Uterus (tissue), 4 donors: ENCODE measurements around the gene CBX2. TPM values are rescaled to one million over a fixed set of nuclear protein-coding genes. Genes with fewer than 3 reads are reported as not detected.
A peak's percentile ranks its signal among the peaks of the same experiment; 100 is the strongest.

Experiments used
- DNase-seq, 2 donors: peaks; one replicate each; pipeline ENCODE4 v3.0.0-alpha.2; 2019 to 2020
- H3K27ac ChIP-seq, 2 donors: fragments of 200-600 bp; sonication (generic); 1 replicate in 1 of 2; 2 replicates in 1 of 2; pipeline ENCODE4 v1.5.1; 2016 to 2018
- H3K27me3 ChIP-seq, 2 donors: fragments of 200-600 bp; sonication (generic); one replicate each; pipeline ENCODE4 v1.5.1; 2018 to 2019; ENCODE audit warnings: control low read depth in 1 of 2
- H3K36me3 ChIP-seq, 2 donors: fragments of 200-600 bp; sonication (generic); one replicate each; pipeline ENCODE4 v1.5.1; 2019; ENCODE audit warnings: control low read depth in 1 of 2
- H3K4me1 ChIP-seq, 2 donors: fragments of 200-600 bp; sonication (generic); one replicate each; pipeline ENCODE4 v1.5.1; 2018 to 2019; ENCODE audit warnings: control low read depth in 1 of 2
- H3K4me3 ChIP-seq, 2 donors: fragments of 200-600 bp; sonication (generic); 1 replicate in 1 of 2; 2 replicates in 1 of 2; pipeline ENCODE4 v1.5.1; 2018 to 2019; ENCODE audit warnings: mild to moderate bottlenecking in 1 of 2
- H3K9me3 ChIP-seq, 2 donors: fragments of 200-600 bp; sonication (generic); one replicate each; pipeline ENCODE4 v1.5.1; 2019; ENCODE audit warnings: control low read depth in 1 of 2
- POLR2A ChIP-seq, 2 donors: fragments of 450-650 bp; IDR thresholded peaks; one replicate each; pipeline ENCODE4 v1.6.1; 2016; ENCODE audit warnings: antibody characterized with exemption in 2 of 2, mild to moderate bottlenecking in 1 of 2, moderate library complexity in 1 of 2
- intact Hi-C: fragments of 100-400 bp; cut with DNase I; formaldehyde crosslinking; loops from one replicate; pipeline ENCODE4 v1.15.1; 2023; ENCODE audit warnings: low total_unique reads
- total RNA-seq, 4 donors: library from RNA; depleted of rRNA in 3 of 4; stranded (reverse); fragments of >200 nt in 3 of 4; gene quantifications; one replicate each; pipeline versions ENCODE4 v1.1.0 to v1.2.4, GENCODE V29; 2014 to 2023
- TF ChIP-seq, protein P1 (sequence below), 4 experiments: fragments of 200-600 bp in 2 of 4; fragments of 450-650 bp in 2 of 4; sonication (generic) in 2 of 4; IDR thresholded peaks; one replicate each; pipeline ENCODE4 v1.5.1; 2016 to 2019; ENCODE audit warnings: antibody characterized with exemption in 4 of 4, mild to moderate bottlenecking in 2 of 4, moderate library complexity in 1 of 4
- donor health status: DM: yes; HTN: yes; CAD: no.

The CBX2 gene
- total RNA-seq, 4 donors from 2014 or later, result 1.0 to 14.9 (median 4.6) TPM; not detected in 1

DNA sequence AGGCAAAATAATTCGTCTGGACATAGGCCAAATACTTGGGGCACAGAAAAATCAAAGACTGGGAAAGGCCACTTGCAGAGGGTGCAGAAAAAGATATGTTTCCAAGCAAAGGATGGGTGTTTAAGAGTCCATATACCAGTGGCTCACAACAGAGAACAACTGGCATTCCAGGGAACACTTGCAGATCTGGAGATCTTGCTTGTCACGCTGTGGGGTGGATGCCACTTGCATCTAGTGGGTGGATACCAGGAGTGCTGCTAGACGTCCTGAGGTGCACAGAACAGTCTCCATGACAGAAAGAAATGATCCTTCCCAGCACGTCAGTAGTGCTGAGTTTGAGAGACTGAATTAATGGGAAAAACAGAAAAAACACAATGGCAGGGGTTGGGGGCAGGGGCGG, 10.5 kb downstream of the CBX2 start:
- intact Hi-C loops, result no loop called here
- Histone ChIP-seq H3K27ac (no peak overlapping the region), H3K36me3 (no peaks in the 10 kb centered on the region), H3K4me1 (peaks cover 7 to 10% of the 10 kb centered on the region in 2 donors), H3K4me3 (no peak overlapping the region), H3K27me3 (peaks cover 39 to 42% of the 10 kb centered on the region in 2 donors), H3K9me3 (no peaks in the 10 kb centered on the region)
- TF ChIP-seq, protein P1, sequence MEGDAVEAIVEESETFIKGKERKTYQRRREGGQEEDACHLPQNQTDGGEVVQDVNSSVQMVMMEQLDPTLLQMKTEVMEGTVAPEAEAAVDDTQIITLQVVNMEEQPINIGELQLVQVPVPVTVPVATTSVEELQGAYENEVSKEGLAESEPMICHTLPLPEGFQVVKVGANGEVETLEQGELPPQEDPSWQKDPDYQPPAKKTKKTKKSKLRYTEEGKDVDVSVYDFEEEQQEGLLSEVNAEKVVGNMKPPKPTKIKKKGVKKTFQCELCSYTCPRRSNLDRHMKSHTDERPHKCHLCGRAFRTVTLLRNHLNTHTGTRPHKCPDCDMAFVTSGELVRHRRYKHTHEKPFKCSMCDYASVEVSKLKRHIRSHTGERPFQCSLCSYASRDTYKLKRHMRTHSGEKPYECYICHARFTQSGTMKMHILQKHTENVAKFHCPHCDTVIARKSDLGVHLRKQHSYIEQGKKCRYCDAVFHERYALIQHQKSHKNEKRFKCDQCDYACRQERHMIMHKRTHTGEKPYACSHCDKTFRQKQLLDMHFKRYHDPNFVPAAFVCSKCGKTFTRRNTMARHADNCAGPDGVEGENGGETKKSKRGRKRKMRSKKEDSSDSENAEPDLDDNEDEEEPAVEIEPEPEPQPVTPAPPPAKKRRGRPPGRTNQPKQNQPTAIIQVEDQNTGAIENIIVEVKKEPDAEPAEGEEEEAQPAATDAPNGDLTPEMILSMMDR (IDR thresholded peaks at IDR 0.05), result no peak
- TF ChIP-seq POLR2A (IDR thresholded peaks at IDR 0.05), result no peak
- DNase-seq, result no peak

DNA sequence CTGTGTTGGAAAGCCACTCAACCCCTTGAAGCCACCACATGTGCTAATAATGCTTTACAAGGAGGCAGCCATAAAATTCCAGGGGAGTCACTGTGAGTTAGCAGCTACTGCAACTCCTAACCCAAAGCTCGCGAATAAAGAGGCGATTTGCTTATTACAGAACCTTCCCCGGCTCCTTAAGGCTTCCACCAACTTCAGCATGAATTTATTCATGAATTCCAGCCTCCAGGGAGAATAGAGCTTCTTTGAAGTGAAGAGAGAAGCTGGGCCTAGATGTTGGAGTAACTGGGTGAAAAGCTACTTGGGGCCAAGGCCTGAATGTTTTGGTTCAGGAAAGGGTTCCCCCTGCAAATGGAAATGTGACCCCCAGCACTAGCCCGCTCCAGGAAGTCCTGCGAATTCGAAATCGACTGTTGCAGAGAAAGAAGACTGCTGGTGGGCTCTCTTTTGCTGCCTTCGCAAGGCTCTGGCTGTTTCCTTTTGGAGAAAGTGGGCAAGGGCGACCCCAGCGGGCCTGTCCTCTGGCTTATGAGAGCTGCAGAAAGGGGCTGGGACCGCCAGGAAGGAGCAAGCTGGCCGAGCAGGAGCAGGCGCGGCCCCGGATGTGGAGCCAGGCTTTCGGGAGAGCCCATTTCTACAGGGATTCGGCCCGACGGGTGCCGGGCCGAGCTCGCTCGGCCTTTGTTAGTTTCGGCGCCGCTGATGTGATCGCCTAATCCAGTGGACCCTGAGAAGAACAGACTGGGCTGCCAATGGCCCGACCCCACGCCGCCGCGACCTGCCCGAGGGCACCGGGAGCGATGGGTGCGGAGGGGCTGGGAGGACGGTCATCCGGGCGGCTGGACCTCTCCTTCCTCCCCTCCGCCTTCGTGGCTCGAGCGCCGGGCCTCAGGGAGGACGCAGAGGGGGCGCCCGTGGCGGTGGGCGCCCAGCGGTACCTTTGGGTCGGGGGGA, 11.3 kb downstream of the CBX2 start:
- no peak for DNase-seq
- Histone ChIP-seq H3K9me3 (no peaks in the 10 kb centered on the region), H3K4me1 (peaks cover 7 to 10% of the 10 kb centered on the region in 2 donors), H3K36me3 (no peaks in the 10 kb centered on the region), H3K4me3 (no peak overlapping the region), H3K27me3 (peaks cover 39 to 42% of the 10 kb centered on the region in 2 donors), H3K27ac (no peak overlapping the region)
- TF ChIP-seq POLR2A (IDR thresholded peaks at IDR 0.05), result no peak
- TF ChIP-seq, protein P1 (IDR thresholded peaks at IDR 0.05), result no peak
- intact Hi-C loops, result no loop called here

DNA sequence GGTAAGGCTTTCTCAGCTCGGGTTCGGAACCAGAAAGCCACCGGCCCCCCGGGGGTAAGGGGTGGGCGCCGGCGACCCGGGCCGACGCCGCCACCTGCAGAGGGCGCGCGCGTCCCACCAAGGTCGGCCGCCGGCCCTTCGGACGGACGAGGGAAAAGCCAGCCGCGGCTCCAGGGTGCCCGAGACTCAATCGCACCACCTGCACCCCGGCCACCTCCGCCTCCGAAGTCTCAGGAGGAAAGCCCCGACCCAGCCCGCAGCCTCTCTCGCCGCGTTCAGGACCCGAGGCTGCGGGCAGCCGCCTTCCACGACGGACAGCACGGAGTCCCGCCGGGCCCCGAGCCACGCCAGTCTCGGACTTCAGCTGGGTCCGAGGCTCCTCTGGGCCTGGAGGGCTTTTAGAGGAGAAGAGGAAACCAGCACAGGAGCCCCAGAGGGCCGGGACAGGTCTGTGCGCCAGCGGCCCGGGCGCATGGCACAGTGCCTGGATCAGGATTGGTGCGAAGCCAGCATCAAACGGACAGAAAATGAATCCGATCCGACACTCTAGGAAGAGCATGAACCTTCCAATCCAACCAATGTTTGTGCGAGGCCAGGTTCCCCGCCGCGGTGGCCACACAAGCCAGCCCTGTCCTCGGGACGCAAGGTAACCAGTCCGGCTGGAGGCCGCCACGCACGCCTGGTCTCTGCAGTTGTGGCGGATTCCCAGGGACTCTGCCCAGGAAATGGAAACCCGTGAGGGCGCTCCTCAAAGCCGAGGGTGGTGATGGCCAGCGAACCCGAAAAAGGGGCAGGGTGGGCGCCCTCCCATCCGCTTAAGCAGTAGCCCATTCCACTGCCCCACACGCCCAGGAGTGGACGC, 12.2 kb downstream of the CBX2 start:
- peaks cover 7 to 10% of the 10 kb centered on the region in 2 donors for H3K4me1 ChIP-seq
- no peak overlapping the region for H3K27ac ChIP-seq
- H3K36me3 ChIP-seq, result no peaks in the 10 kb centered on the region
- DNase-seq, result no peak
- intact Hi-C loops, result loop anchor here (5.0 kb wide), 1 partner anchor 52 kb away; no protein-coding TSS in a partner anchor
- H3K4me3 ChIP-seq, result no peak overlapping the region
- H3K27me3 ChIP-seq, result peaks cover 39 to 42% of the 10 kb centered on the region in 2 donors
- H3K9me3 ChIP-seq, result no peaks in the 10 kb centered on the region
- TF ChIP-seq POLR2A (IDR thresholded peaks at IDR 0.05), result no peak
- TF ChIP-seq, protein P1 (IDR thresholded peaks at IDR 0.05), result peak; percentile 47 to 78 (median 76)

DNA sequence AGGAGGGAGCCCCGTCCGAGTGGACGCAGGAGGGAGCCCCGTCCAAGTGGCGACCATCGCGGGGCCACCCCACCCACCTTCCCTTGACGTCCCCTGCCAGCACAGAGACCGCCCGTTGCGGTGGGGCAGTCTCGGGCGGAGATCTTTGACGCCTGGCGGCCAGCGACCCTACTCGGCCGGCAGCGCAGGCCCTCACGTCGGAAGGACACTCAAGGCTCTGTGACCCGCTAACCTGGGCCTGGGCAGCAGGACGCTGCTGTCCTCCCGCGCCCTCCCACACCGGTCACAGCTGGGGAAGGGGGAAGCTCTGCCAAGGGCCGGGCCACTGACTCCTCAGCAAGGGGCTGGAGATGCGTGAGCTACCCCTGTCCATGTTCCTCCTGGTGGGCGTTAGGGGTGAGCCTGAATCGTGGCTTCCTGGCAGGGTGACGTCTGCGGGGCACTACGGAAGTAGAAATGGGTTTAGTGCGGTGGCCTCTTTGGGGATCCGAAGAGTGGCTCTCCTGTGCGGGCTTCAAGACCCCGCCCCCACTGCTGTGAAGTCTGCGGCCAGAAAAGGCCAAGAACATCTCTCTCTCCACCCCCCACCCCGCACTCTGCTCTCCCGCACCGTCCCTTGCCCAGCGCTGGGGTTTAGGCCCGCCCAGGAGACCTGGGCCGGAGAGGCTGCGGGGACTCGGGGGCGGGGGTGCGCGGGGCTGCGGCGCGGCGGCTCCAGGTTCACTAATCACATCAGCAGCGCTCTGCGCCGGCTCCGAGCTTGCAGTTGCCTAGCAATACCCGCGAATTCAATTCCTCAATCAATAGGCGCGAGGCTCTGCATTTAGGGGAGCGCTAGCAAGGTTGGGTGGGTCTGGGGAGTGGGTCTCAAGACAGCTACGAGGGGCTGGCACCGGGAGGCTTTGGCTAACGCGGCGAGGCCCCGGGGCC, 13.1 kb downstream of the CBX2 start:
- Histone ChIP-seq H3K27ac (no peak overlapping the region), H3K27me3 (peaks cover 39 to 42% of the 10 kb centered on the region in 2 donors), H3K9me3 (no peaks in the 10 kb centered on the region), H3K4me1 (peaks cover 7 to 10% of the 10 kb centered on the region in 2 donors), H3K36me3 (no peaks in the 10 kb centered on the region), H3K4me3 (no peak overlapping the region)
- intact Hi-C loops, result loop anchor here (5.0 kb wide), 1 partner anchor 51 kb away; no protein-coding TSS in a partner anchor
- DNase-seq, result no peak
- no peak for TF ChIP-seq POLR2A (IDR thresholded peaks at IDR 0.05)
- TF ChIP-seq, protein P1 (IDR thresholded peaks at IDR 0.05), result no peak
